Ovary (tissue), 9 donors: ENCODE data around the gene ADGRE3. TPM values are rescaled to one million over a fixed set of nuclear protein-coding genes. Genes with fewer than 3 reads are reported as not detected.
A peak's percentile ranks its signal among the peaks of the same experiment; 100 is the strongest.

ENCODE experiments used
- DNase-seq, 5 donors: peaks; one replicate each; pipeline ENCODE4 v3.0.0-alpha.2; 2019 to 2020
- H3K27ac ChIP-seq, 2 donors: fragments of 200-600 bp; one replicate each; pipeline versions ENCODE4 v1.5.1 to v1.8.0; 2019 to 2022
- H3K27me3 ChIP-seq: fragments of 200-600 bp; one replicate; pipeline ENCODE4 v1.8.0; 2022
- H3K36me3 ChIP-seq: fragments of 200-600 bp; sonication (generic); one replicate; pipeline ENCODE4 v1.5.1; 2019
- H3K4me1 ChIP-seq: one replicate; pipeline ENCODE4 v1.8.1; 2013; ENCODE audit warnings: mild to moderate bottlenecking, moderate library complexity; ENCODE audit not compliant: insufficient read depth
- H3K4me3 ChIP-seq: fragments of 200-600 bp; sonication (generic); one replicate; pipeline ENCODE4 v1.5.1; 2017
- H3K9me3 ChIP-seq, 2 donors: fragments of 200-600 bp in 1 of 2; sonication (generic) in 1 of 2; one replicate each; pipeline versions ENCODE4 v1.5.1 to v1.8.1; 2013 to 2019; ENCODE audit warnings: mild to moderate bottlenecking in 1 of 2, moderate library complexity in 1 of 2
- EP300 ChIP-seq: sonication (generic); formaldehyde crosslinking; IDR thresholded peaks from one replicate; pipeline ENCODE4 v1.6.1; 2017; ENCODE audit warnings: antibody characterized with exemption
- POLR2A ChIP-seq: fragments of 450-650 bp; IDR thresholded peaks from one replicate; pipeline ENCODE4 v1.6.1; 2017; ENCODE audit warnings: antibody characterized with exemption, mild to moderate bottlenecking, moderate library complexity
- WGBS, 3 donors: extraction: QIAGEN DNeasy Blood & Tissue Kit in 1 of 3; methylation state at CpG; one replicate each; pipeline versions ENCODE4 v1.1.5 to v1.1.7; 2013 to 2017; 5-methylcytosine and 5-hydroxymethylcytosine counted together
- intact Hi-C, 4 donors: fragments of 100-400 bp; cut with DNase I; formaldehyde crosslinking; loops; one replicate each; pipeline versions ENCODE4 v1.11.0 to v1.15.1; 2022 to 2023
- polyA plus RNA-seq, 2 donors: library from polyadenylated mRNA; stranded (reverse); fragments of 200-250 nt in 1 of 2; fragments of 350-450 nt in 1 of 2; fragmentation: Illumina TruSeq in 1 of 2; extraction: RNeasy Lipid Tissue Mini Kit (QIAGEN cat#74804) in 1 of 2; gene quantifications; one replicate each; pipeline ENCODE4 v1.2.3, GENCODE V29; 2013 to 2014
- small RNA-seq: library from RNA; depleted of rRNA; stranded (forward); fragments of <200 nt; gene quantifications from one replicate; pipeline ENCODE3, GENCODE V24; 2016
- total RNA-seq, 7 donors: library from RNA; depleted of rRNA in 2 of 7; stranded (reverse); fragments of >200 nt in 2 of 7; fragmentation: NEBNext Ultra II Directional in 3 of 7; extraction: Animal tissue kit (Norgen Biotek cat#: 25700) in 3 of 7; gene quantifications; one replicate each; pipeline versions ENCODE4 v1.1.0 to v1.2.4, GENCODE V29; 2016 to 2023
- TF ChIP-seq, protein P1 (sequence below), 3 donors: fragments of 450-650 bp in 2 of 3; fragments of 200-600 bp in 1 of 3; IDR thresholded peaks; one replicate each; pipeline versions ENCODE4 v1.5.1 to v1.8.0; 2016 to 2022; ENCODE audit warnings: antibody characterized with exemption in 3 of 3, mild to moderate bottlenecking in 1 of 3
- donor health status: DM: no; HTN: no; CAD: no; lungs with moderate emphysema.
- donor health status: DM: no; HTN: no; CAD: no.
- donor health status: Bipolar disorder and iron deficiency.
- donor health status: DM: yes; HTN: yes; CAD: no.
- donor health status: DM: no; HTN: no; CAD: no.
- donor health status: DM: yes; HTN: yes; CAD: no.

The ADGRE3 gene
- total and polyA plus RNA-seq, 9 donors, result 0.13 to 0.43 (median 0.15) TPM; not detected in 6

DNA sequence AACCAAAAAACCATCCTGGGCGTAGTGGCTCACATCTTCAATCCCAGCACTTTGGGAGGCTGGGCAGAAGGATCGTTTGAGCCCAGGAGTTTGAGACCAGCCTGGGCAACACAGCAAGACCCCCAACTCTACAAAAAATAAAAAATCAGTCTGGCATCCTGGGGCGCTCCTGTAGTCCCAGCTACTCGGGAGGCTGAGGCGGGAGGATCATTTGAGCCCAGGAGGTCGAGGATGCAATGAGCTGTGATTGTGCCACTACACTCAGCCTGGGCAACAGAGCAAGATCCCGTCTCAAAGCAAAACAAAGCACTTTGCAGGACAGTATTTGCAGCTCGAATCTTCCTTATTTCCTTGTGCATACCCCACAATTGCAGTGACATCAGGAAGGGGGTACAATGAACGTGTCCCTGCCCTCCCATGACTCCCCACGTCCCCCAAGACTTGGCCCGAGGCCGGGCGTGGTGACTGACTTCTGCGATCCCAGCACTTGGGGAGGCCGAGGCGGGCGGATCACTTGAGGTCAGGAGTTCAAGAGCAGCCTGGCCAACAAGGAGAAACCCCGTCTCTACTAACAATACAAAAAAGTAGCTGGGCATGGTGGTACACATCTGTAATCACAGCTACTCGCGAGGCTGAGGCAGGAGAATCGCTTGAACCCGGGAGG lies 103.6 kb downstream of the ADGRE3 start:
- intact Hi-C loops, result no loop called here
- Histone ChIP-seq H3K36me3 (no peaks in the 10 kb centered on the region), H3K27ac (no peak overlapping the region), H3K4me1 (peaks cover 10% of the 10 kb centered on the region), H3K4me3 (peak overlapping the region; percentile 100), H3K9me3 (no peaks in the 10 kb centered on the region), H3K27me3 (no peaks in the 10 kb centered on the region)
- 32 to 42% (median 37%) methylated on average over 22 of the region's 22 CpGs for WGBS, 3 donors
- peak in 1 of 5 donors; percentile 39 for DNase-seq
- TF ChIP-seq POLR2A, result no peak
- no peak for TF ChIP-seq EP300
- TF ChIP-seq, protein P1, sequence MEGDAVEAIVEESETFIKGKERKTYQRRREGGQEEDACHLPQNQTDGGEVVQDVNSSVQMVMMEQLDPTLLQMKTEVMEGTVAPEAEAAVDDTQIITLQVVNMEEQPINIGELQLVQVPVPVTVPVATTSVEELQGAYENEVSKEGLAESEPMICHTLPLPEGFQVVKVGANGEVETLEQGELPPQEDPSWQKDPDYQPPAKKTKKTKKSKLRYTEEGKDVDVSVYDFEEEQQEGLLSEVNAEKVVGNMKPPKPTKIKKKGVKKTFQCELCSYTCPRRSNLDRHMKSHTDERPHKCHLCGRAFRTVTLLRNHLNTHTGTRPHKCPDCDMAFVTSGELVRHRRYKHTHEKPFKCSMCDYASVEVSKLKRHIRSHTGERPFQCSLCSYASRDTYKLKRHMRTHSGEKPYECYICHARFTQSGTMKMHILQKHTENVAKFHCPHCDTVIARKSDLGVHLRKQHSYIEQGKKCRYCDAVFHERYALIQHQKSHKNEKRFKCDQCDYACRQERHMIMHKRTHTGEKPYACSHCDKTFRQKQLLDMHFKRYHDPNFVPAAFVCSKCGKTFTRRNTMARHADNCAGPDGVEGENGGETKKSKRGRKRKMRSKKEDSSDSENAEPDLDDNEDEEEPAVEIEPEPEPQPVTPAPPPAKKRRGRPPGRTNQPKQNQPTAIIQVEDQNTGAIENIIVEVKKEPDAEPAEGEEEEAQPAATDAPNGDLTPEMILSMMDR (IDR thresholded peaks at IDR 0.05), result no peak

Small RNAs within 50 kb of the gene (small RNA-seq; reads per million reads assigned to genes)
- gene AC022149.2 (not detected), gene RN7SL842P (not detected)

Other genes with a start within 250 kb of the ADGRE3 start
- gene PKN1, start 241.5 kb downstream of the ADGRE3 start, total RNA-seq, result 100 to 1,000 TPM in 1 of 7 donors, 10 to 100 TPM in 6; 42.3 to 128 (median 76.6) TPM
- 10 to 100 TPM; 16.6 to 53.9 TPM for gene PKN1, start 241.5 kb downstream of the ADGRE3 start, polyA plus RNA-seq
- gene PTGER1, start 199.5 kb downstream of the ADGRE3 start, total RNA-seq, result under 1 TPM in 3 of 7 donors, not detected in 4; 0.18 to 0.92 (median 0.32) TPM
- not detected for gene PTGER1, start 199.5 kb downstream of the ADGRE3 start, polyA plus RNA-seq
- 10 to 100 TPM; 33.7 to 64.5 (median 41.8) TPM for gene GIPC1, start 178.7 kb downstream of the ADGRE3 start, total RNA-seq
- 10 to 100 TPM; 14.7 to 40.9 TPM for gene GIPC1, start 178.7 kb downstream of the ADGRE3 start, polyA plus RNA-seq
- gene DNAJB1, start 156.4 kb downstream of the ADGRE3 start, total RNA-seq, result 100 to 1,000 TPM in 3 of 7 donors, 10 to 100 TPM in 4; 53.7 to 151 (median 75.1) TPM
- 100 to 1,000 TPM in 1 of 2 donors, 10 to 100 TPM in 1; 52.4 to 123 TPM for gene DNAJB1, start 156.4 kb downstream of the ADGRE3 start, polyA plus RNA-seq
- 100 to 1,000 TPM in 2 of 7 donors, 10 to 100 TPM in 5; 22.3 to 115 (median 78.2) TPM for gene TECR, start 145.2 kb downstream of the ADGRE3 start, total RNA-seq
- gene TECR, start 145.2 kb downstream of the ADGRE3 start, polyA plus RNA-seq, result 10 to 100 TPM; 92.4 to 97.4 TPM
- 100 to 1,000 TPM in 6 of 7 donors, 10 to 100 TPM in 1; 86.9 to 429 (median 143) TPM for gene NDUFB7, start 102.8 kb downstream of the ADGRE3 start, total RNA-seq
- gene NDUFB7, start 102.8 kb downstream of the ADGRE3 start, polyA plus RNA-seq, result 100 to 1,000 TPM in 1 of 2 donors, not detected in 1; 317 TPM
- under 1 TPM in 2 of 7 donors, not detected in 5; 0.20 TPM for gene CLEC17A, start 91.8 kb downstream of the ADGRE3 start, total RNA-seq
- gene CLEC17A, start 91.8 kb downstream of the ADGRE3 start, polyA plus RNA-seq, result under 1 TPM in 1 of 2 donors, not detected in 1; 0.12 TPM
- 10 to 100 TPM; 19.2 to 47.6 (median 35.0) TPM for gene ZNF333, start 15.2 kb upstream of the ADGRE3 start, total RNA-seq
- gene ZNF333, start 15.2 kb upstream of the ADGRE3 start, polyA plus RNA-seq, result 10 to 100 TPM; 21.7 to 22.0 TPM
- gene ADGRE2, start 103.7 kb upstream of the ADGRE3 start, total RNA-seq, result 1 to 10 TPM in 4 of 7 donors, under 1 TPM in 3; 0.45 to 4.2 (median 1.0) TPM
- 1 to 10 TPM in 1 of 2 donors, under 1 TPM in 1; 0.24 to 1.8 TPM for gene ADGRE2, start 103.7 kb upstream of the ADGRE3 start, polyA plus RNA-seq
- gene OR7A5, start 160.3 kb upstream of the ADGRE3 start, total RNA-seq, result under 1 TPM in 2 of 7 donors, not detected in 5; 0.12 TPM
- gene OR7A5, start 160.3 kb upstream of the ADGRE3 start, polyA plus RNA-seq, result not detected
- under 1 TPM in 1 of 7 donors, not detected in 6; 0.05 TPM for gene OR7C1, start 160.3 kb upstream of the ADGRE3 start, total RNA-seq
- gene OR7C1, start 160.3 kb upstream of the ADGRE3 start, polyA plus RNA-seq, result under 1 TPM in 1 of 2 donors, not detected in 1; 0.13 TPM
- gene OR7A10, start 174.1 kb upstream of the ADGRE3 start, total RNA-seq, result not detected
- not detected for gene OR7A10, start 174.1 kb upstream of the ADGRE3 start, polyA plus RNA-seq
- gene OR7A17, start 211.3 kb upstream of the ADGRE3 start, total RNA-seq, result not detected
- not detected for gene OR7A17, start 211.3 kb upstream of the ADGRE3 start, polyA plus RNA-seq